Spleen (tissue), 11 donors: Measurements from ENCODE around the gene DHX35. TPM values are rescaled to one million over a fixed set of nuclear protein-coding genes. Genes with fewer than 3 reads are reported as not detected.

Experiments
- DNase-seq: peaks from one replicate; pipeline ENCODE4 v3.0.0-alpha.2; 2020
- H3K27ac ChIP-seq, 8 donors: fragments of 200-600 bp; sonication (generic) in 7 of 8; 1 replicate in 4 of 8; 2 replicates in 4 of 8; pipeline versions ENCODE4 v1.5.0 to v1.8.0; 2016 to 2021; ENCODE audit warnings: inconsistent platforms in 4 of 8, mild to moderate bottlenecking in 4 of 8, moderate library complexity in 1 of 8
- H3K27me3 ChIP-seq, 7 donors: fragments of 200-600 bp; sonication (generic) in 6 of 7; replicated peaks in 1 of 7; 1 replicate in 4 of 7; 2 replicates in 3 of 7; pipeline versions ENCODE4 v1.5.0 to v1.8.0; 2016 to 2021; ENCODE audit warnings: inconsistent platforms in 3 of 7, mild to moderate bottlenecking in 1 of 7
- H3K36me3 ChIP-seq, 6 donors: fragments of 200-600 bp; sonication (generic) in 5 of 6; 1 replicate in 4 of 6; 2 replicates in 2 of 6; pipeline versions ENCODE4 v1.5.0 to v1.8.0; 2016 to 2021; ENCODE audit warnings: inconsistent platforms in 2 of 6
- H3K4me1 ChIP-seq, 6 donors: fragments of 200-600 bp; sonication (generic) in 5 of 6; 1 replicate in 3 of 6; 2 replicates in 3 of 6; pipeline versions ENCODE4 v1.5.0 to v1.8.0; 2016 to 2021; ENCODE audit warnings: inconsistent platforms in 3 of 6
- H3K4me3 ChIP-seq, 8 donors: fragments of 200-600 bp; sonication (generic) in 7 of 8; 1 replicate in 4 of 8; 2 replicates in 4 of 8; pipeline versions ENCODE4 v1.5.0 to v1.8.0; 2016 to 2021; ENCODE audit warnings: inconsistent platforms in 4 of 8, mild to moderate bottlenecking in 4 of 8, moderate library complexity in 2 of 8
- H3K9me3 ChIP-seq, 8 donors: fragments of 200-600 bp; sonication (generic) in 7 of 8; 1 replicate in 4 of 8; 2 replicates in 4 of 8; pipeline versions ENCODE4 v1.5.0 to v1.8.0; 2016 to 2021; ENCODE audit warnings: inconsistent platforms in 4 of 8
- CTCF ChIP-seq, 11 experiments: fragments of 200-600 bp in 7 of 11; fragments of 450-650 bp in 4 of 11; sonication (generic) in 4 of 11; IDR thresholded peaks in 8 of 11; conservative IDR thresholded peaks in 3 of 11; 1 replicate in 7 of 11; 2 replicates in 4 of 11; pipeline versions ENCODE4 v1.4.0 to v1.8.0; 2016 to 2021; ENCODE audit warnings: antibody characterized with exemption in 11 of 11, inconsistent platforms in 4 of 11, mild to moderate bottlenecking in 1 of 11
- POLR2A ChIP-seq, 3 donors: fragments of 450-650 bp; IDR thresholded peaks; one replicate each; pipeline ENCODE4 v1.5.1; 2017; ENCODE audit warnings: antibody characterized with exemption in 3 of 3, mild to moderate bottlenecking in 1 of 3
- POLR2AphosphoS5 ChIP-seq, 3 donors: sonication (generic); formaldehyde crosslinking; IDR thresholded peaks; one replicate each; pipeline ENCODE4 v1.5.1; 2017; ENCODE audit warnings: antibody characterized with exemption in 3 of 3
- WGBS, 5 donors: extraction: QIAGEN DNeasy Blood & Tissue Kit in 3 of 5; methylation state at CpG; one replicate each; pipeline versions ENCODE4 v1.1.5 to v1.1.7; 2013 to 2018; 5-methylcytosine and 5-hydroxymethylcytosine counted together
- intact Hi-C: fragments of 100-400 bp; cut with DNase I; formaldehyde crosslinking; loops from one replicate; pipeline ENCODE4 v1.15.0; 2023; ENCODE audit warnings: low total_unique reads
- polyA plus RNA-seq, 3 donors: library from polyadenylated mRNA; stranded (reverse); fragments of 200-250 nt; gene quantifications; one replicate each; pipeline ENCODE4 v1.2.1, GENCODE V29; 2013
- total RNA-seq, 7 donors: library from RNA; depleted of rRNA in 3 of 7; stranded (reverse); fragments of >200 nt in 3 of 7; fragmentation: NEBNext Ultra II Directional in 4 of 7; extraction: Animal tissue kit (Norgen Biotek cat#: 25700) in 4 of 7; gene quantifications; one replicate each; pipeline versions ENCODE4 v1.1.0 to v1.2.1, GENCODE V29; 2016 to 2021
- donor health status: healthy with polysubstance abuse.
- donor health status: DM: no; HTN: no; CAD: no; lungs with moderate emphysema.
- donor health status: DM: no; HTN: no; CAD: no.
- donor health status: Bipolar disorder and iron deficiency.
- donor health status: healthy.
- donor health status: DM: no; HTN: no; CAD: no.
- donor health status: DM: yes; HTN: yes; CAD: no.

DHX35 gene
- total and polyA plus RNA-seq, 10 donors, result 4.7 to 16.4 (median 11.3) TPM

GRCh38 chr20:39009348-39009747 is 47.2 kb downstream of the DHX35 start:
- Histone ChIP-seq H3K27ac (no peak overlapping the region), H3K9me3 (no peaks in the 10 kb centered on the region), H3K4me3 (no peak overlapping the region), H3K36me3 (peaks cover 0 to 100% (median 57%) of the 10 kb centered on the region in 6 donors), H3K4me1 (peaks cover 0 to 7% (median 0%) of the 10 kb centered on the region in 6 donors), H3K27me3 (no peaks in the 10 kb centered on the region)
- TF ChIP-seq POLR2A (IDR thresholded peaks at IDR 0.05) (no peak), POLR2AphosphoS5 (IDR thresholded peaks at IDR 0.05) (no peak), CTCF (IDR thresholded peaks at IDR 0.05 in 8 of 11, conservative IDR thresholded peaks at IDR 0.05 in 3 of 11) (no peak)
- DNase-seq, result no peak
- WGBS, 5 donors, result 60 to 87% (median 76%) methylated on average over 1 of the region's 1 CpG
- intact Hi-C loops, result no loop called here

DNA sequence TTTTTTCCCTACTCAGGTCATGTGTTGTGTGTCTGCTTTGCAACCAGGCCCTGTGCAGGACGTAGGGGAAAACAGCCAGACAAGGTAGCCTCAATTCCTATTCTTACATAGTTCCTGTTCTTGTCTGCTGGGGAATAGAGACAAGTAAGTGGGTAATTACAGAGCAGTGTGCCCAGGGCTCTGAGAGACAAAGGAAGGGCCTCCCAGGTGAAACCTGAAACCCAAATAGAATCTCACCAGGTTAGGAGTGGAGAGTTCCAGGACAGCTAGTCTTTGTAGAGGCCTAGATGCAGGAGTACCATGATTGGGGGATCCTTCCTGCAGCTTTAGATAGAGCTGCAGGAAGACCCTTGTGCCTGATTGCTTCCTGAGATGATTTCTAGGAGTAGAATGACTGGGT is 48.4 kb downstream of the DHX35 start:
- WGBS, 5 donors, result 86 to 100% (median 88%) methylated on average over 1 of the region's 1 CpG; no CpG with 5 or more reads in 1 of the 5 donors
- H3K36me3 ChIP-seq, result peaks cover 0 to 100% (median 61%) of the 10 kb centered on the region in 6 donors
- TF ChIP-seq POLR2AphosphoS5 (IDR thresholded peaks at IDR 0.05), result no peak
- no peak for TF ChIP-seq POLR2A (IDR thresholded peaks at IDR 0.05)
- TF ChIP-seq CTCF (IDR thresholded peaks at IDR 0.05 in 8 of 11, conservative IDR thresholded peaks at IDR 0.05 in 3 of 11), result no peak

GRCh38 chr20:39013662-39014109 is 51.5 kb downstream of the DHX35 start:
- H3K4me1 ChIP-seq, result peaks cover 0 to 6% (median 0%) of the 10 kb centered on the region in 6 donors
- intact Hi-C loops, result no loop called here
- H3K27ac ChIP-seq, result no peak overlapping the region
- WGBS, 5 donors, result 91 to 96% (median 95%) methylated on average over 2 of the region's 2 CpGs
- TF ChIP-seq CTCF (IDR thresholded peaks at IDR 0.05 in 8 of 11, conservative IDR thresholded peaks at IDR 0.05 in 3 of 11), result no peak
- no peak for TF ChIP-seq POLR2AphosphoS5 (IDR thresholded peaks at IDR 0.05)
- TF ChIP-seq POLR2A (IDR thresholded peaks at IDR 0.05), result no peak
- no peak overlapping the region for H3K4me3 ChIP-seq
- no peaks in the 10 kb centered on the region for H3K27me3 ChIP-seq
- peaks cover 0 to 99% (median 47%) of the 10 kb centered on the region in 6 donors for H3K36me3 ChIP-seq
- DNase-seq, result no peak
- no peaks in the 10 kb centered on the region for H3K9me3 ChIP-seq

More for the DNA sequence above, 48.4 kb downstream of the DHX35 start:
- no peak overlapping the region for H3K4me3 ChIP-seq
- no peak overlapping the region for H3K27ac ChIP-seq
- H3K27me3 ChIP-seq, result no peaks in the 10 kb centered on the region
- DNase-seq, result no peak
- no peaks in the 10 kb centered on the region for H3K9me3 ChIP-seq
- H3K4me1 ChIP-seq, result peaks cover 0 to 7% (median 0%) of the 10 kb centered on the region in 6 donors
- intact Hi-C loops, result no loop called here

DNA sequence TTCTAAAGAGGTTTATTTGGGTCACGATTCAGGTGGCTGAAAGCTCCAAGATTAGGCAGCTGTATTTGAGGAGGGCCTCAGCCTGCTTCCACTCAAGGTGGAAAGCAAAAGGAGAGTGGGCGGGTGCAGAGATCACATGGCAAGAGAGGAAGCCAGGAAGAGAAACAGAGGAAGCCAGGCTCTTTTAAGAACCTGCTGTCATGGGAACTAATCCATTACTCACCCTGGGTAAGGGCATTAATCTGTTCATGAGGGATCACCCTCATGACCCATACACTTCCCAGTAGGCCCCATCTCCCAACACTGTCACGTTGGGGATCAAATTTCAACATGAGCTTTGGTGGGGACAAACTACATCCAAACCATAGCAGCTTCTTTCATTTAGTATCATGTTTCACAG is 53.9 kb downstream of the DHX35 start:
- H3K9me3 ChIP-seq, result no peaks in the 10 kb centered on the region
- intact Hi-C loops, result no loop called here
- H3K36me3 ChIP-seq, result peaks cover 0 to 99% (median 51%) of the 10 kb centered on the region in 6 donors
- H3K27ac ChIP-seq, result no peak overlapping the region
- no peak overlapping the region for H3K4me3 ChIP-seq
- 90 to 96% (median 94%) methylated on average over 3 of the region's 3 CpGs for WGBS, 5 donors
- no peak for DNase-seq
- TF ChIP-seq POLR2A (IDR thresholded peaks at IDR 0.05), result no peak
- TF ChIP-seq CTCF (IDR thresholded peaks at IDR 0.05 in 8 of 11, conservative IDR thresholded peaks at IDR 0.05 in 3 of 11), result no peak
- TF ChIP-seq POLR2AphosphoS5 (IDR thresholded peaks at IDR 0.05), result no peak
- no peaks in the 10 kb centered on the region for H3K27me3 ChIP-seq
- H3K4me1 ChIP-seq, result no peaks in the 10 kb centered on the region
